Nephron (organoid): ENCODE data around the gene MGST3.
"Not testable (repeated sequence)": the region's sequence is repeated elsewhere in the genome, so short reads cannot be mapped to it uniquely, and the experiment has no call there.

Experiments
- H3K27ac Mint-ChIP-seq, 3 experiments: 2 replicates each; pipeline ENCODE4 v1.8.0; 2020; ENCODE audit warnings: mixed read lengths in 3 of 3, mild to moderate bottlenecking in 2 of 3, moderate library complexity in 1 of 3
- H3K27me3 Mint-ChIP-seq: 2 replicates; pipeline ENCODE4 v1.8.0; 2021; ENCODE audit warnings: low read depth, mild to moderate bottlenecking, moderate library complexity, mixed read lengths
- H3K36me3 Mint-ChIP-seq: 2 replicates; pipeline ENCODE4 v1.8.0; 2020; ENCODE audit warnings: low read depth, mixed read lengths
- H3K4me1 Mint-ChIP-seq: 2 replicates; pipeline ENCODE4 v1.8.0; 2020; ENCODE audit warnings: mixed read lengths
- H3K4me3 Mint-ChIP-seq, 3 experiments: 2 replicates each; pipeline ENCODE4 v1.8.0; 2020; ENCODE audit warnings: mild to moderate bottlenecking in 3 of 3, mixed read lengths in 3 of 3, moderate library complexity in 2 of 3
- H3K9me3 Mint-ChIP-seq: 2 replicates; pipeline ENCODE4 v1.8.0; 2020; ENCODE audit warnings: mixed read lengths
- TF ChIP-seq, protein P1 (sequence below), 3 experiments: fragments of 200-600 bp; sonication (generic); IDR thresholded peaks; one replicate each; pipeline ENCODE4 v1.5.0; 2021; ENCODE audit warnings: antibody characterized with exemption in 3 of 3; ENCODE audit not compliant: unreplicated experiment in 3 of 3

The MGST3 gene

GRCh38 chr1:165675794-165676193 lies 44.8 kb downstream of the MGST3 start:
- H3K9me3 Mint-ChIP-seq = peaks cover 10% of the 10 kb centered on the region
- no peak overlapping the region for H3K27ac Mint-ChIP-seq
- H3K4me3 Mint-ChIP-seq = no peak overlapping the region
- no peaks in the 10 kb centered on the region for H3K27me3 Mint-ChIP-seq
- no peaks in the 10 kb centered on the region for H3K4me1 Mint-ChIP-seq
- peaks cover 79% of the 10 kb centered on the region for H3K36me3 Mint-ChIP-seq
- TF ChIP-seq, protein P1, sequence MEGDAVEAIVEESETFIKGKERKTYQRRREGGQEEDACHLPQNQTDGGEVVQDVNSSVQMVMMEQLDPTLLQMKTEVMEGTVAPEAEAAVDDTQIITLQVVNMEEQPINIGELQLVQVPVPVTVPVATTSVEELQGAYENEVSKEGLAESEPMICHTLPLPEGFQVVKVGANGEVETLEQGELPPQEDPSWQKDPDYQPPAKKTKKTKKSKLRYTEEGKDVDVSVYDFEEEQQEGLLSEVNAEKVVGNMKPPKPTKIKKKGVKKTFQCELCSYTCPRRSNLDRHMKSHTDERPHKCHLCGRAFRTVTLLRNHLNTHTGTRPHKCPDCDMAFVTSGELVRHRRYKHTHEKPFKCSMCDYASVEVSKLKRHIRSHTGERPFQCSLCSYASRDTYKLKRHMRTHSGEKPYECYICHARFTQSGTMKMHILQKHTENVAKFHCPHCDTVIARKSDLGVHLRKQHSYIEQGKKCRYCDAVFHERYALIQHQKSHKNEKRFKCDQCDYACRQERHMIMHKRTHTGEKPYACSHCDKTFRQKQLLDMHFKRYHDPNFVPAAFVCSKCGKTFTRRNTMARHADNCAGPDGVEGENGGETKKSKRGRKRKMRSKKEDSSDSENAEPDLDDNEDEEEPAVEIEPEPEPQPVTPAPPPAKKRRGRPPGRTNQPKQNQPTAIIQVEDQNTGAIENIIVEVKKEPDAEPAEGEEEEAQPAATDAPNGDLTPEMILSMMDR (IDR thresholded peaks at IDR 0.05; ENCODE audit: unreplicated experiment in 3 of 3) = no peak

- peaks cover 10% of the 10 kb centered on the region for H3K9me3 Mint-ChIP-seq
- H3K36me3 Mint-ChIP-seq = peaks cover 79% of the 10 kb centered on the region
- TF ChIP-seq, protein P1 (IDR thresholded peaks at IDR 0.05; ENCODE audit: unreplicated experiment in 3 of 3) = no peak
- no peak overlapping the region for H3K27ac Mint-ChIP-seq
- no peaks in the 10 kb centered on the region for H3K4me1 Mint-ChIP-seq
- H3K4me3 Mint-ChIP-seq = no peak overlapping the region
- no peaks in the 10 kb centered on the region for H3K27me3 Mint-ChIP-seq
These were observed 47.5 kb downstream of the MGST3 start for GRCh38 chr1:165678509-165678908.

- Mint-ChIP-seq H3K4me3 (no peak overlapping the region), H3K36me3 (peaks cover 82% of the 10 kb centered on the region), H3K27me3 (no peaks in the 10 kb centered on the region), H3K4me1 (no peaks in the 10 kb centered on the region), H3K9me3 (peaks cover 10% of the 10 kb centered on the region), H3K27ac (no peak overlapping the region)
- TF ChIP-seq, protein P1 (IDR thresholded peaks at IDR 0.05; ENCODE audit: unreplicated experiment in 3 of 3) = no peak
These were observed 48.4 kb downstream of the MGST3 start for GRCh38 chr1:165679282-165680036.

DNA sequence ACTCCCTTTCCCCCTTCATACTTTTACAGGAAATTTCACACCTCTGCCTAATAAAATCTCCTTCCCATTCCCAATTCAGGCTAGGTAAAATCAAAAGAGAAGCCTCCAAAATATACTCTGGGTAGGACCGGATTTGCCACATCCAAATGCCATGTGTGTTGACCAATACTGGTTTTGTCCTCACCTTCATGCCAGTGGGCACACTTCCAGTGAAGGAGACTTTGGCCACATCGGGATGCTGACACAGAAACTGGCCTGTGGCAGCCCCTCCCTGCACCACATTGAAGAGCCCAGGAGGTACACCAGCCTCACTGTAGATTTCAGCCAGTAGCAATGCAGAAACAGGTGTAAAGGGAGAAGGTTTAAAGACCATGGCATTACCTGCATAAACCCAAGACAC lies 49.3 kb downstream of the MGST3 start:
- H3K27me3 Mint-ChIP-seq = no peaks in the 10 kb centered on the region
- H3K4me3 Mint-ChIP-seq = no peak overlapping the region
- TF ChIP-seq, protein P1 (IDR thresholded peaks at IDR 0.05; ENCODE audit: unreplicated experiment in 3 of 3) = no peak
- peaks cover 85% of the 10 kb centered on the region for H3K36me3 Mint-ChIP-seq
- no peaks in the 10 kb centered on the region for H3K4me1 Mint-ChIP-seq
- H3K9me3 Mint-ChIP-seq = peaks cover 9% of the 10 kb centered on the region
- no peak overlapping the region for H3K27ac Mint-ChIP-seq

DNA sequence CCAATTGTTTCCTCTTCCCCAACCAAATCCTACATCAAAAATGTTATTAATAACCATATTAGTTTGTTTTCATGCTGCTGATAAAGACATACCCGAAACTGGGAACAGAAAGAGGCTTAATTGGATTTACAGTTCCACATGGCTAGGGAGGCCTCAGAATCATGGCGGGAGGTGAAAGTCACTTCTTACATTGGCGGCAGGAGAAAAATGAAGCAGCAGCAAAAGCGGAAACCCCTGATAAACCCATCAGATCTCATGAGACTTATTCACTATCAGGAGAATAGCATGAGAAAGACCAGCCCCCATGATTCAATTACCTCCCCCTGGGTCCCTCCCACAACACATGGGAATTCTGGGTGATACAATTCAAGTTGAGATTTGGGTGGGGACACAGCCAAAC lies 49.7 kb downstream of the MGST3 start:
- H3K4me3 Mint-ChIP-seq, H3K4me1 Mint-ChIP-seq, H3K9me3 Mint-ChIP-seq, H3K27ac Mint-ChIP-seq, H3K27me3 Mint-ChIP-seq: not testable (repeated sequence)
- peaks cover 85% of the 10 kb centered on the region for H3K36me3 Mint-ChIP-seq

DNA sequence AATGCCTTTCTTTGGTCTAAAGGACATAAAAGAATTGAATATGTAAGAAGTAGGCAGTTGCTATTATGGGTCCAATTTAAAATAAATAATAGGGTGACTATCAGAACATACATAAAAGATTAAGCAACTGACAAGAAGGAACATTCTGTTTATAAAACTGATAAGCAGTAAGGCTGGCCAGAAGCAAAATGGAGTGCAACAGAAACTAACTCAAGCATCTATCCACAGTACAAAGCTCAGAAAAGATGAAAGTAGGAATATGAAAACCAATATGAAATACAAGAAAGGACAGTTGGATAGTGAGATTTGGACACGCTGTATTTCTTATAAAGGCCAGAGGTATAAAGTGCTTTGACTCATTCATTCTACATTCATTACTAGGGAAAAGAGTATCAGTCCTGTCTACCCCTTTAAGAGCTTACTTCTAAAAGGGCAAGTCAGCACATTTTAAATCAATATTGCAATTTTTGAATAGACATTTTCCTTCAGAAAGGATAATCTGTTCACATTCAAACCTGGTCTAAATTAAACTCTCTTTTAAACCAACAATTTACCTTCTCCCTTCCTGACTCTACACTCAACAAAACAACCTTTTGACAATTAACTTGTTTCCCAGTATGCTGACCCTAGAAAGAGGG lies 52.9 kb downstream of the MGST3 start:
- peaks cover 88% of the 10 kb centered on the region for H3K36me3 Mint-ChIP-seq
- no peaks in the 10 kb centered on the region for H3K27me3 Mint-ChIP-seq
- TF ChIP-seq, protein P1 (IDR thresholded peaks at IDR 0.05; ENCODE audit: unreplicated experiment in 3 of 3) = no peak
- H3K27ac Mint-ChIP-seq = no peak overlapping the region
- H3K4me1 Mint-ChIP-seq = no peaks in the 10 kb centered on the region
- peaks cover 14% of the 10 kb centered on the region for H3K9me3 Mint-ChIP-seq
- H3K4me3 Mint-ChIP-seq = no peak overlapping the region
